ENCODE measurements around the gene ACACA. TPM values are rescaled to one million over a fixed set of nuclear protein-coding genes. Genes with fewer than 3 reads are reported as not detected.

ACACA gene
- total RNA-seq, 2 experiments from 2014 or later, result 38.7 TPM

- peaks cover 17% of the 10 kb centered on the region for H3K36me3 Mint-ChIP-seq (ENCODE audit: low read depth)
- H3K9me3 Mint-ChIP-seq, result no peaks in the 10 kb centered on the region
- H3K4me3 Mint-ChIP-seq, result no peak overlapping the region
- CTCF ChIA-PET, result interaction anchor here (0.5 to 1.5 kb wide), 2 partner anchors 11 to 111 kb away, joined by 3 read pairs; no protein-coding TSS in a partner anchor
- H3K4me1 Mint-ChIP-seq, result peaks cover 5% of the 10 kb centered on the region
- H3K27ac Mint-ChIP-seq, result no peak overlapping the region
- no peak for DNase-seq
- POLR2A ChIA-PET, result no interaction called here
- no peaks in the 10 kb centered on the region for H3K27me3 Mint-ChIP-seq
Observed at GRCh38 chr17:37098910-37099664, 307.5 kb downstream of the ACACA start.

GRCh38 chr17:37098152-37098551, 308.5 kb downstream of the ACACA start:
- Mint-ChIP-seq H3K27me3 (no peaks in the 10 kb centered on the region), H3K36me3 (ENCODE audit: low read depth) (peaks cover 17% of the 10 kb centered on the region), H3K4me1 (peaks cover 5% of the 10 kb centered on the region), H3K9me3 (no peaks in the 10 kb centered on the region), H3K4me3 (no peak overlapping the region), H3K27ac (no peak overlapping the region)
- CTCF ChIA-PET, result interaction anchor here (1.5 to 1.6 kb wide), 2 partner anchors 10 to 12 kb away, joined by 3 to 4 read pairs; no protein-coding TSS in a partner anchor
- POLR2A ChIA-PET, result no interaction called here
- DNase-seq, result no peak

- no peaks in the 10 kb centered on the region for H3K9me3 Mint-ChIP-seq
- H3K4me3 Mint-ChIP-seq, result no peak overlapping the region
- peaks cover 11% of the 10 kb centered on the region for H3K4me1 Mint-ChIP-seq
- H3K27ac Mint-ChIP-seq, result no peak overlapping the region
- H3K27me3 Mint-ChIP-seq, result no peaks in the 10 kb centered on the region
- no peak for DNase-seq
- CTCF ChIA-PET, result interaction anchor here (1.3 to 1.6 kb wide), 2 partner anchors 11 to 14 kb away, joined by 3 to 4 read pairs; no protein-coding TSS in a partner anchor
- POLR2A ChIA-PET, result no interaction called here
- peaks cover 17% of the 10 kb centered on the region for H3K36me3 Mint-ChIP-seq (ENCODE audit: low read depth)
Observed at GRCh38 chr17:37097154-37097553, 309.5 kb downstream of the ACACA start.

- no peak for DNase-seq
- Mint-ChIP-seq H3K27ac (no peak overlapping the region), H3K4me3 (no peak overlapping the region), H3K9me3 (no peaks in the 10 kb centered on the region), H3K4me1 (peaks cover 18% of the 10 kb centered on the region), H3K27me3 (no peaks in the 10 kb centered on the region), H3K36me3 (ENCODE audit: low read depth) (peaks cover 19% of the 10 kb centered on the region)
- POLR2A ChIA-PET, result no interaction called here
- CTCF ChIA-PET, result no interaction called here
Observed at GRCh38 chr17:37096071-37096470, 310.6 kb downstream of the ACACA start.

- POLR2A ChIA-PET, result no interaction called here
- no peak for DNase-seq
- peaks cover 34% of the 10 kb centered on the region for H3K4me1 Mint-ChIP-seq
- H3K9me3 Mint-ChIP-seq, result no peaks in the 10 kb centered on the region
- H3K36me3 Mint-ChIP-seq (ENCODE audit: low read depth), result peaks cover 23% of the 10 kb centered on the region
- no peaks in the 10 kb centered on the region for H3K27me3 Mint-ChIP-seq
- CTCF ChIA-PET, result interaction anchor here (1.2 to 1.3 kb wide), 2 partner anchors 13 to 20 kb away, joined by 3 read pairs; no protein-coding TSS in a partner anchor
- H3K4me3 Mint-ChIP-seq, result no peak overlapping the region
- H3K27ac Mint-ChIP-seq, result peak overlapping the region; percentile 50
Observed at GRCh38 chr17:37094391-37094790, 312.2 kb downstream of the ACACA start.

DNA sequence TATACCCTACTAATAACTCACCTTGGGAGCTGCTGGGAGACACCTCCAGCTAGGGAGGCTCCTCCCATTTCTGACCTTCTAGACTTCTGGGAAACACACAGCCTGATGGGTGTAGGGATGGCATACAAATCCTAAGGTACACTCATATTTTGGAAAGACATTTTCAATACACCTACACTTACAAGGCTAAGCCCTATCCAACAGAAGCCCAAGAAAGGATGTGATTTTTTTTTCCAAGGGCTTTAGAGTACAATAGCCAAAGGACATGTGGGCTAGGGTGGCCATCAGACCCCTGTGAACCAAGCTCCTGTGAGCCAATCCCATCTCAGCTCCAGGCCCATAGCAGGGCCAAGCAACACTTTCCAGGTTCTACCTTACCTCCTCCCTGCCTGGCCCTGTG, 313.9 kb downstream of the ACACA start:
- H3K36me3 Mint-ChIP-seq (ENCODE audit: low read depth), result peaks cover 26% of the 10 kb centered on the region
- no peak overlapping the region for H3K27ac Mint-ChIP-seq
- ChIA-PET CTCF (interaction anchor here (0.6 to 1.4 kb wide), 3 partner anchors 11 to 75 kb away, joined by 3 to 4 read pairs (median 4); no protein-coding TSS in a partner anchor), POLR2A (no interaction called here)
- no peaks in the 10 kb centered on the region for H3K27me3 Mint-ChIP-seq
- no peak overlapping the region for H3K4me3 Mint-ChIP-seq
- no peak for DNase-seq
- peaks cover 51% of the 10 kb centered on the region for H3K4me1 Mint-ChIP-seq
- H3K9me3 Mint-ChIP-seq, result no peaks in the 10 kb centered on the region

GRCh38 chr17:37092071-37092470, 314.6 kb downstream of the ACACA start:
- H3K4me3 Mint-ChIP-seq, result no peak overlapping the region
- no peaks in the 10 kb centered on the region for H3K9me3 Mint-ChIP-seq
- no peak overlapping the region for H3K27ac Mint-ChIP-seq
- ChIA-PET POLR2A (no interaction called here), CTCF (interaction anchor here (0.7 to 1.2 kb wide), 2 partner anchors 13 to 24 kb away, joined by 3 to 4 read pairs; no protein-coding TSS in a partner anchor)
- H3K27me3 Mint-ChIP-seq, result no peaks in the 10 kb centered on the region
- H3K36me3 Mint-ChIP-seq (ENCODE audit: low read depth), result peaks cover 30% of the 10 kb centered on the region
- DNase-seq, result no peak
- H3K4me1 Mint-ChIP-seq, result peaks cover 56% of the 10 kb centered on the region

GRCh38 chr17:37090941-37091340, 315.7 kb downstream of the ACACA start:
- no peak overlapping the region for H3K4me3 Mint-ChIP-seq
- H3K36me3 Mint-ChIP-seq (ENCODE audit: low read depth), result peaks cover 27% of the 10 kb centered on the region
- no peaks in the 10 kb centered on the region for H3K27me3 Mint-ChIP-seq
- no peak for DNase-seq
- peaks cover 59% of the 10 kb centered on the region for H3K4me1 Mint-ChIP-seq
- CTCF ChIA-PET, result interaction anchor here (0.6 to 1.2 kb wide), 3 partner anchors 10 to 17 kb away, joined by 3 to 4 read pairs (median 4); no protein-coding TSS in a partner anchor
- peak overlapping the region; percentile 94 for H3K27ac Mint-ChIP-seq
- POLR2A ChIA-PET, result no interaction called here
- no peaks in the 10 kb centered on the region for H3K9me3 Mint-ChIP-seq

GRCh38 chr17:37089956-37090355, 316.7 kb downstream of the ACACA start:
- Mint-ChIP-seq H3K27me3 (no peaks in the 10 kb centered on the region), H3K9me3 (no peaks in the 10 kb centered on the region), H3K36me3 (ENCODE audit: low read depth) (peaks cover 22% of the 10 kb centered on the region), H3K4me1 (peaks cover 57% of the 10 kb centered on the region), H3K4me3 (peak overlapping the region; percentile 32), H3K27ac (peak overlapping the region; percentile 94)
- DNase-seq, result peak; percentile 72
- ChIA-PET POLR2A (interaction anchor here (0.6 kb wide), 1 partner anchor 75 kb away, joined by 3 read pairs; no protein-coding TSS in a partner anchor), CTCF (interaction anchor here (1.2 to 1.6 kb wide), 2 partner anchors 8 to 11 kb away, joined by 3 to 6 read pairs; no protein-coding TSS in a partner anchor)

GRCh38 chr17:37088913-37089312, 317.7 kb downstream of the ACACA start:
- CTCF ChIA-PET, result interaction anchor here (0.8 to 1.6 kb wide), 3 partner anchors 7 to 15 kb away, joined by 3 to 6 read pairs (median 4); no protein-coding TSS in a partner anchor
- POLR2A ChIA-PET, result no interaction called here
- Mint-ChIP-seq H3K36me3 (ENCODE audit: low read depth) (peaks cover 16% of the 10 kb centered on the region), H3K27me3 (no peaks in the 10 kb centered on the region), H3K4me1 (peaks cover 53% of the 10 kb centered on the region), H3K9me3 (no peaks in the 10 kb centered on the region), H3K4me3 (no peak overlapping the region), H3K27ac (peak overlapping the region; percentile 94)
- no peak for DNase-seq

DNA sequence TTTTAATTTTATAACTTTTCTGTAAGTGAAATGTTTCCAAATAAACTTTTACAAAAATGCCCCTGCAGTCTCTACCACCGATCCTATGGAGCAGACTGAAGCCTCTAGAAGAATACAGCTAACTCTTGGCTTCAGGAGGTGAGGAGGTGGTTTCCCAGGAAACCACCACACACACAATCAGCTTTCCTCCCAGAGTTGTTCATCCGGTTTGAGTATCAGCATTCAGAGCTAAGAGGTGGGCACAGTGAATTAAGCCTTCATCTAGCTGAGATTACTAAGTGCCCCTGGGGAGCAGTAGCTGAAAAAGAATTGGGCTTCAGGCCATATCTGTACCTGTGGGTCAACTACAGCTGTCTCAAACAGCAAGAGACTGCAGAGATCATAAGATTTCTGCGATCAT, 318.2 kb downstream of the ACACA start:
- peak; percentile 30 for DNase-seq
- ChIA-PET POLR2A (no interaction called here), CTCF (interaction anchor here (0.8 to 1.0 kb wide), 2 partner anchors 10 to 15 kb away, joined by 3 to 4 read pairs; no protein-coding TSS in a partner anchor)
- Mint-ChIP-seq H3K9me3 (no peaks in the 10 kb centered on the region), H3K27ac (peak overlapping the region; percentile 94), H3K4me1 (peaks cover 53% of the 10 kb centered on the region), H3K4me3 (no peak overlapping the region), H3K36me3 (ENCODE audit: low read depth) (peaks cover 16% of the 10 kb centered on the region), H3K27me3 (no peaks in the 10 kb centered on the region)

GRCh38 chr17:37087683-37088082, 319.0 kb downstream of the ACACA start:
- Mint-ChIP-seq H3K4me1 (peaks cover 52% of the 10 kb centered on the region), H3K27ac (peak overlapping the region; percentile 61), H3K9me3 (no peaks in the 10 kb centered on the region), H3K36me3 (ENCODE audit: low read depth) (peaks cover 16% of the 10 kb centered on the region), H3K4me3 (no peak overlapping the region), H3K27me3 (no peaks in the 10 kb centered on the region)
- ChIA-PET CTCF (interaction anchor here (1.0 kb wide), 1 partner anchor 16 kb away, joined by 4 read pairs; no protein-coding TSS in a partner anchor), POLR2A (no interaction called here)
- DNase-seq, result no peak

GRCh38 chr17:37086948-37087347, 319.7 kb downstream of the ACACA start:
- Mint-ChIP-seq H3K4me1 (peaks cover 45% of the 10 kb centered on the region), H3K27ac (no peak overlapping the region), H3K9me3 (no peaks in the 10 kb centered on the region), H3K4me3 (no peak overlapping the region), H3K36me3 (ENCODE audit: low read depth) (peaks cover 16% of the 10 kb centered on the region), H3K27me3 (no peaks in the 10 kb centered on the region)
- DNase-seq, result no peak
- CTCF ChIA-PET, result no interaction called here
- POLR2A ChIA-PET, result no interaction called here

All from activated CD4-positive, alpha-beta T cell treated with anti-CD3 and anti-CD28 coated beads, Interleukin-2, amount 10 ng/mL, durations not matched to agents 7 days and 5 days (primary cell).